ENCODE data around the gene CPA5. TPM values are rescaled to one million over a fixed set of nuclear protein-coding genes. Genes with fewer than 3 reads are reported as not detected.

CPA5 gene
- total RNA-seq, 1 donor from 2014 or later = not detected

DNA sequence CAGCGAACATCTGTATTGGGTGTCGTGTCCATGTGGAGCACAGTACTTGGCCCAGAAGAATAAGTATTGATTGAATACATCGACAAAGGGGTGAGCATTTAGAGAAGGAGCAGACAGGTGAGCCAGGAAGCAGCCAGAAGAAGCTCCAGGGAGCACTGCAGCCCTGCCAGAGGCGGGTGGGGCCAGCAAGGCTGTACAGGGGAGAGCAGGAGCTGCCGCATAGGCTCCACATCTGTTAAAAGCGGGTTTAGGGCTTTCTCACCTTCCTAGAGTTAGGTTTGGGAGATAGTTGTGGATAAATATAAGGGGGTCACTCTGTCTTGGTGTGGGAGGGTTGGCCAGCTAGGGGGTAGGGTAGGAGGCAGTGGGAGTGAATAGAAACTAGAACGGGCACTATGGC lies 34.4 kb downstream of the CPA5 start:
- DNase-seq (ENCODE audit: low read depth) = no peak

DNA sequence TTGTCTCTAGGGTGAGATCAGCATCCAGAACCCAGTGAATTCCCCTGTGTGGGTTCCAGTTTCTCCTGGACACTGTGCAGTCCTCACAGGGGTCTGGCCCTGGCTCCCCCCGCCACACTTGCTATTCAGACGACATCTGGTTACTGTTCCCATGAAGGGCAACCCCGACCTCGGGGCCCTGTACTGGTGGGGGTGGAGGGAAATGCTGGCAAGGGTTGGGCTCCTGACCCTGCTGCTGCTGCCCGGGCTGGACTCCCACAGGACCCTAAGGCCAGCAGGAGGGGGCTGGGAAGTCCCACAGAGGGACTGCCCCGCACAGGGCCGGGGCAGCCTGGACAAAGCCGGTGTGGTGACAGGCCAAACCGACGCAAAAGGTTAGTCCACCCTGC lies 34.9 kb downstream of the CPA5 start:
- no peak for DNase-seq (ENCODE audit: low read depth)

DNA sequence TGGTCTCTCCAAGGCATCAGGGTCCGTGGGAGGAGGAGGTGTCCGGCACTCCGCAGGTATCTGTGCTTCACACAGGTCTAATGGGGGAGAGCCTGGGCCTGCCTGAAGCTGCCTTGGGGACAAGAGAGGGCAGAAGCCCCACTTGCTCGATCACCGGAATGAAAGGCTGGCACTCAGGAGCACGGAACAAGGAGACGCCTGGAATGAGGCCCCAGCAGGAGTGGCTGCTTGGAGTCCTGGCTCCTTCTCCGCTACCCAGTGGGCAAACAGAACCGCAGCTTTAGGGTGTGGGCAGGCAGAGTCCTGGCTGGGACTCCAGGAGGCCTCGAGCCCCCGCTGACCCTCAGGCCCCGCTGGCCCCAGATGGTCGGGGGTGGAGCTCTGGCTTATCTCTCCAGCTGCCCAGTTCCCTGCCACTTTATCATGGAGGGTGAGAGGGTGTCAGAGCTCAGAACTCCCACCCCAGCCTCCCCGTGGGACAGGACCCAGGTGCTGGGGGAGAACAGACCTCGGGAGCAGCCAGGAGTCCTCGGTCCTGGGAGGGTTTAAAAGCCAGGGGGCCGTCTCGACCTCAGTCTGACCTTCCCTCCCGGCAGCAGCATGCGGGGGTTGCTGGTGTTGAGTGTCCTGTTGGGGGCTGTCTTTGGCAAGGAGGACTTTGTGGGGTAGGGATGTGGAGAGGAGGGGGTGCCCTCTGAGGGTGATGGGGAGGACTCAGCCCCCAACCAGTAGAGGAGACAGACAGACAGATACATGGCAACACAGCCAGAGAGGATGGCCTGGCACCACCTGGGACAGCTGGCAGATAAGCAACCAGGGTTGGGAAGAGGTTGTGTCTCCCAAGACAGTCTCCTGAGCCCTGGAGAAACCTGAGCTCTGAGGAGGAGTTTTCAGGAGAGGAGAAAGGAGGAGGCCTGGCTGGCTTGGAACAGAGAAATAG lies 35.6 kb downstream of the CPA5 start, which contains the start of gene CPA1:
CPA1 (plus strand) TSS at position 574 of the 940 bp plus-strand sequence; CDS start at position 601, 27 bp downstream.
- DNase-seq (ENCODE audit: low read depth) = no peak

DNA sequence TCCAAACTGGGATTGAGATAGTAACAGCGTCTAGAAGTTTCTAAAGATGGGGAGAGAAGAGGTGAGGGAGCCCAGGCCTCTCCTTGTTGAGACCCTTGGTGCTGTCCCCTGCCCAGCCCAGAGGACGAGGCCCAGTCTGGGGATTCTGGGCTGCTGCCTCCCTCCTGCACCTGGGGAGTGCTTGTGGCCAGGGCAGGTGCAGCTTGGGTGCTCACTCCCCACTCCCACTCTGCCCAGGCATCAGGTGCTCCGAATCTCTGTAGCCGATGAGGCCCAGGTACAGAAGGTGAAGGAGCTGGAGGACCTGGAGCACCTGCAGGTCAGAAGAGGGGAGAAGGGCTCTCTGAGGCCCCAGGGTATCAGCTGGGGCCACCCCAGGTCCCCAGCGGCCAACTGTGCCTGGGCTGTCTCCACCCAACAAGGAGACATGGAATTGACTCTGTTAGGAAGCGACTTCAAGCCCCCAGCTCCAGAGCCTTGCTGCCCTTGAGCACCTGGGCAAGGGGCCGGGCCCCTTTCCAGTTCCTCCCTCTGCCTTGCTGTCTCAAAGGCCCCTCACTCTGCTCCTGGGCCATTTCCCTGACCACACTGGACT lies 36.3 kb downstream of the CPA5 start:
- no peak for DNase-seq (ENCODE audit: low read depth)

DNA sequence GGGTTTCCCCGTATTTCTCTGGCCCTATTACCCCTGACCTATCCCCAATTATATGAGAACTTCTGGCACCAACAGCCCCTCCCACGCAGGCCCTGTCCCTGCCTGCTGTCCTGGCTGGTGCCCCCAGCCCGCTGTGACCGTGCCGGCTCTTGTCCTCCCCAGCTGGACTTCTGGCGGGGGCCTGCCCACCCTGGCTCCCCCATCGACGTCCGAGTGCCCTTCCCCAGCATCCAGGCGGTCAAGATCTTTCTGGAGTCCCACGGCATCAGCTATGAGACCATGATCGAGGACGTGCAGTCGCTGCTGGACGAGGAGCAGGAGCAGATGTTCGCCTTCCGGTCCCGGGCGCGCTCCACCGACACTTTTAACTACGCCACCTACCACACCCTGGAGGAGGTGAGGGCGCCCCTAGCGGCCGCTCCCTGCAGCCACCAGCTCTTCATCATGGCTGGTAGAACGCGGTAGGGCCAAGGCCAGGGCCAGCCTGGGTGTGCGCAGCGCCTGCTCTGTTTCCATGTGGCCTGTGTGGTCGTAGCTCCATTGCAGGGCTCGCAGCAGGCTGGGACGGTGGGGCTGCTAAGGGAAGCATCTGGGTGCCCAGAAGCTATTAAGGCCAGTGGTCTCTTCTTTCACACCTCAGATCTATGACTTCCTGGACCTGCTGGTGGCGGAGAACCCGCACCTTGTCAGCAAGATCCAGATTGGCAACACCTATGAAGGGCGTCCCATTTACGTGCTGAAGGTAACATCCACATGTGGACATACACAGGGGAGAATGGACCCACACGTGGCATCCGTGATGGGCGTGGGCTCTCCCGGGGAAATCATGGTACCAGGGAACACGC lies 37.1 kb downstream of the CPA5 start:
- DNase-seq (ENCODE audit: low read depth) = no peak

DNA sequence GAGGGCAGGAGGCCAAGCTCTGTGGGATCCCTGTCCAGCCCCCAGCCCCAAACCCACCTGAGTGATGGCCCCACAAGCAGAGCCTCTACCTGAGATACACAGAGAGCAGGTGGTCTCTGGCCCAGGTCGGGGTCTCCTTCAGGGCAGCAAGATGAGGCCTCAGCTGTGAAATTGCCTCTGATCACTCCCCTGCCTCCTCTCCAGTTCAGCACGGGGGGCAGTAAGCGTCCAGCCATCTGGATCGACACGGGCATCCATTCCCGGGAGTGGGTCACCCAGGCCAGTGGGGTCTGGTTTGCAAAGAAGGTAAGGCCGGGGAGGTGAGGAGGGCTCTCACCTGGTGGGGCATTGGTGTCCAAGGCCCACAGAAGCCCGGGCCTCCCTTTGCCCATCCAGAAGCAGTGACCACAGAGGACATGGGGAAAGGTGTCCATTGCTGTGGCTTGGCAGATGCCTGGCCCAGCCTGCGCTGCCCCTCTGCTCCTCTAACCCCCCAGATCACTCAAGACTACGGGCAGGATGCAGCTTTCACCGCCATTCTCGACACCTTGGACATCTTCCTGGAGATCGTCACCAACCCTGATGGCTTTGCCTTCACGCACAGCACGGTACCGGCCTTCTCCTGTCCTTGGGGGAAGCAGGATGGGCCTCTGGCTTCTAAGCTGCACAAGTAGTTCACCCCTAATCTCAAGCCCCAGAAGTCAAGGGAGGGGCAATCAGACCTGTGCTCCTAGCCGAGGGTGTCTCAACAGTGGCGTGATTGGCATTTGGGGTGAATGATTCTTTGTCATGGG lies 38.8 kb downstream of the CPA5 start:
- DNase-seq (ENCODE audit: low read depth) = no peak

DNA sequence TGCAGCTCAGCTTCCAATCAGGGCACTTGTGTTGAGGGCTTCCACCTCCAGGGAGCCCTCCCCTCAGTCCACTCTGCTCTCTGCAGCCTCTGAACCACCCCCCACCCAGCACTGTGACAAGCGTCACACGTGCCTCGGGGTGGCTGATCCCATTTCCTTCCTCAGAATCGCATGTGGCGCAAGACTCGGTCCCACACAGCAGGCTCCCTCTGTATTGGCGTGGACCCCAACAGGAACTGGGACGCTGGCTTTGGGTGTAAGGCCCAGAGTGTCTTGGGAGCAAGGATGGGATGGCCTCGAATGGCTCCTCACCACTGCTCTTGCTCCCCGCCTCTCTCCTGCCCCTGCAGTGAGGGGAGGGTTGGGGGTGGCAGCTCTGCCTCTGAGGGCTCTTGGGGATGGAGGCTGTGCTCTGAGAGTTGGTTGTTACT lies 39.8 kb downstream of the CPA5 start:
- DNase-seq (ENCODE audit: low read depth) = no peak

DNA sequence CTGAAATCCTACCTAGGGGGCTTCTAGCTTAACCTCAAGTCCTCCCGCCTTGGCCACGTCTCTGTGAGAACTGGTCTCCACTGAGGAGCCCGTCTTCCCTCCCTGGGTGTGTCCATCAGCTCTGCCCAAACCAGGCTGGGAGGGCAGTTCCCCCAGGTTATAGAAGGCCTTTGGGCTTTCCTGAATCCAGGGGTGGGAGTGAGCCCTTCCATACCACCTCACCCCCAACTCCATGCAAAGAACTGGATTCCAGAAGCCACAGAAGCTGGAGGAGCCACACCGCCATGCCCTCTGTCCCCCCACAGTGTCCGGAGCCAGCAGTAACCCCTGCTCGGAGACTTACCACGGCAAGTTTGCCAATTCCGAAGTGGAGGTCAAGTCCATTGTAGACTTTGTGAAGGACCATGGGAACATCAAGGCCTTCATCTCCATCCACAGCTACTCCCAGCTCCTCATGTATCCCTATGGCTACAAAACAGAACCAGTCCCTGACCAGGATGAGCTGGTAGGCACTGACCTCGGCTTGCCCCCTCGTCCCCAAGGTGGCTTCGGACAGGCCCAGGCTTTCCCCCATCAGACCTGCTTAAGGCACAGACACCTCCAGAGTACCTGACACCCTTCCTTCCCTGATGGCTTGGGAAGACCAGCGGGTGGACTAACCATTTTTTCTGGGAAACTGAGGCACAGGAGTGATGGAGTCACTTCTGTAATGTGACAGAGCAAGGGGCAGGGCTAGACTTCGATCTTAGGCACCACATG lies 40.4 kb downstream of the CPA5 start:
- DNase-seq (ENCODE audit: low read depth) = no peak

DNA sequence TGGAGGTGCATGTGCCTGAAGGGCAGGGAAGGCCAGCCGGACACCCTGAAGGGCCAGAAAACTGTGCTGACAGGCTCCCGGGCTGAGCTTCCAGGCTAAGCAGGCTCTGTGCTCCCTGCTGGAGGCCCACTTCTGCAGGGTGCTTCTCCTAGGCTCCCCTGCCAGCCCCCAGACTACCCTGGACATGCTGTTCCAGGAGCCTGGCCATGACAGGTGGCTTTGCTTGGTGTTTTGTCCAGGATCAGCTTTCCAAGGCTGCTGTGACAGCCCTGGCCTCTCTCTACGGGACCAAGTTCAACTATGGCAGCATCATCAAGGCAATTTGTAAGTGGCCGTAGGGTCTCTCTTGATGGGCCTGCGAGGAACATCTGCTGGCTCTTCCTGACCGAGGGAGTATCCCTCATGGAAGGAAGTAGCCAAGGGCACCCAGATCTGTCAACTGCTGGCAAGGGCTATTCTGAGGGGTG lies 41.0 kb downstream of the CPA5 start:
- no peak for DNase-seq (ENCODE audit: low read depth)

DNA sequence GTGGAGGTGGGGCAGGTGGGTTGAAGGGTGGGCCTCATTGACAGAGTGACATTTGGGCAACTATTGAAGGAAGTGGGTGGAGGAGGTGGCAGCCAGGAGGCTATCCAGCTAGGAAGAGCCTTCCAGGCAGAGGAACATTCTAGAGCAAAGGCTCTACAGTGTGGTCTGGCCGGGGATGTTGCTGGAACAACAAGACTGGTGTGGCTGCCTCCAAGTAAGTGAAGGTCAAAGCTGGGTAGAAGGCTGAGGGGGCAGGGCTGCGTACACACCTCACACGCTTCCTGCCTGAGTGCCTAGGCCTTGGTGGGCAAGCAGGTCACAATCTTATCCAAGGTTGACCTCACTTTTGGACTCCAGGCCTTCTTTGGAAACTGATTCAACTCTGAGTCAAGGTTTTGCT lies 42.3 kb downstream of the CPA5 start:
- peak; percentile 32 for DNase-seq (ENCODE audit: low read depth)

DNA sequence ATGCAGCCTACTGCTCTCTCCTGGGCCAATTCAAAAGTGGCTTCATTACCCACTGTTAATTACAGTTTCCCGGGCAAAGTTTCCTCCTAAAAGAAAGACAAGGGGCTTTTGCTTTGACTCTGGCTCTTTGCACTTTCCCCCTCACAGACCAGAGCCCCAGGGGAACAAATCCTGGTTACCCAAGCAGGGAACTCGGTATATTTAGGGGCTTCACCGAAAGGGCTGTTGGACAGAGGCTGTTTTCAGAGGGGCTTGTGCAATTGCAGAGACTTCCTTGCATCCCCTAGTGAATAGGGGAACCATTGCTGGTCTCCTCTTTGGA lies 42.7 kb downstream of the CPA5 start:
- DNase-seq (ENCODE audit: low read depth) = no peak

DNA sequence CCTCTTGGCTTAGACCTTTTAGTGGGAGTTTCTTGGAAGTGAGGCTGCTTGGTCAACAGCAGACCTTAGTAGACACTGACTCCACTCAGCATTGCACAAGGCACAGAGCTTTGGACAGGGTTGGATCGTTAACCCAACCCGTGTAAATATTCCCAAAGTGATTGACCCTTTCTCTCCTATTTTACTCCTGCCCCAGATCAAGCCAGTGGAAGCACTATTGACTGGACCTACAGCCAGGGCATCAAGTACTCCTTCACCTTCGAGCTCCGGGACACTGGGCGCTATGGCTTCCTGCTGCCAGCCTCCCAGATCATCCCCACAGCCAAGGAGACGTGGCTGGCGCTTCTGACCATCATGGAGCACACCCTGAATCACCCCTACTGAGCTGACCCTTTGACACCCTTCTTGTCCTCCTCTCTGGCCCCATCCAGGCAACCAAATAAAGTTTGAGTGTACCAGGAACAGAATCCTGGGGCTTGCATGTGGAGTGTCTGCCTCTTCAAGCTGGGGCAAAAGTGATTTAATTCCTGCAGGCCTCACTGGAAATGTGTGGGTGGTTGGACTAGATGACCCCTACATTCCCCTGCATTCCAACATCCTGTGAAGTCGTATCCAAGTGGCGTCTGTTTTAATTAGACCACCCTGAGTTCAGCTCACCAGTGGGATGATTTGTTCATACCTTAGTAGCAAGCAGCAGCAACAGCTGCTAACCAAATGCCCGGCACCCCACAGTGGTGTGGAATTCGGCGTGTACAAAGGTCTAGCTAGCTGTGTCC lies 43.2 kb downstream of the CPA5 start:
- DNase-seq (ENCODE audit: low read depth) = peak; percentile 46

DNA sequence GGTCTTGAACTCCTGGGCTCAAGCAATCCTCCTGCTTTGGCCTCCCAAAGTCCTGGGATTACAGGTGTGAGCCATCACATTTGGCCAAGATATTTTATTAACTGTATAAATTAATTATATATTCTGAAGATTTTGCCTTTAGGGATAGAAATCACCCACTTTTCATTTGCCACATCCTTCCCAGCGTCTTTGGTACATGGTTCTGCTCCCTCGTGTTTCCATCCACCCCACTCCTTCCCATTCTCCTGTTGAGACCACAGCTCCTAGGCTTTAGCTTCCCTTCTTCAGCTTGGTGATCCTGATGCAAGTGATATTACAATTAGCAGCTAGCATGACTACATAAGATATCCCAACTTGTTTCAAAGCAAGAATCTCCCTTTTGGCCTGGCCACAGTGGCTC lies 44.1 kb downstream of the CPA5 start:
- no peak for DNase-seq (ENCODE audit: low read depth)

DNA sequence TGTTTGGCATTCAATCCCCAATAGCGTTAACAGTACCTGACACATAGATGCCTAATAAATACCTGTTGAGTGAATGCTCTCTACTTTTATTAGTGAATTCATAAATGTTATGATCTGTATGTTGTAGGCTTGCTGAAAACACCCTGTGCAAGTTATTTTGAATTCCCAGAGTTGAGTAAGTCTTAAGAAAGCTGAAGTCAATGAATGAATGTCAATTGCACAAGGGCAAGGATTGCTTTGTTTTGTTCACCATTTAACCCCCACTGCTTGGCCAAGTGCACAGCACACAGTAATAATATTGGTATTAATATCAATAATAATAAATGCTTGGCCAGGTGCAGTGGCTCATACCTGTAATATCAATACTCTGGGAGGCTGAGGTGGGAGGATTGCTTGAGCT lies 45.9 kb downstream of the CPA5 start:
- no peak for DNase-seq (ENCODE audit: low read depth)

DNA sequence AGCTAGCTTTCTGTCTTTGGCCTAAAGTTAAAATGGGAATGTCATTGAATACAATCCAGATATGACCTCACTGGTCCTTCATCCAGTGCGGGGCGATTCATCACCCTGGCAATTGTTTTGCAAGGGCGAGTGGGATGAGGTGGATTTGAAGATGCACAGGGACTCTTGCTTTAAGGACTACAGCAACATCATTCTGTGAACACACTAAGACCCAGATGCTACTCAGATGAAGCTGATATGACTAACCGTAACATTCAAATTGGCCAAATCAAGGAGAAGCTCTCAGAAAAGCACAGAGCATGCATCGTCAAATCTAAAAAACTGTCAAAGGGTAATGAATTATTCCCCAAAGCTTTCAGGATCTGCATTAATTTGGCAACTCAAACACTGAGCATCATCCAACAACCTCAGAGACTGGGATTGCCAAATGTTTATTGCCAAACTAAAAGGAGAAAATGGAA lies 48.5 kb downstream of the CPA5 start:
- DNase-seq (ENCODE audit: low read depth) = no peak

DNA sequence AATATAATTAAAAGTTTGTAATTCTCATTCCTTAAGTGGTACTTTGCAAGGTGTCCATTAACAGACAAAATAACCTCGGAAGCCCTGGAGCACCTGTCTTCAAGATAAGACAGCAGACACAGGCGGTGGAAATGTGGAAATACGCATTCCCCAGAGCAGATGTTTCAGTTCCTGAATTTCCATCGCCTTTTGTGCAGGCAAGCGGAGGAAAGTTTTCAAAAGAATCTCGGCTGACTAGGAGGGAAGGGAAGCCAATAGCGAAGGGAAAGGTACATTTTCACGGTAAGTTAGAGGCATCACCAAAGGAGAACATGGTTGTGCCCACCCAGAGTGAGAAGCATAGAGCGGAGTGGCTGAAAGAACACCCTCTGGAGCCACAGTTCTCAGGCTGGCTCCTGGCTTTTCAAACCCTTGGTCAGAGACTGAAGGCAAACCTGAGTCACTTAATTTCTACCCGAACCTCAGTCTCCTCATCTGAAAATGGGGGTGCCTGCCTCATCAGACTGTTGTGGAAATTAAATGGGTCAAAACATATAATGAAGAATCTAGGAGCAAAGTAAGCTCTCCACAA lies 49.3 kb downstream of the CPA5 start:
- DNase-seq (ENCODE audit: low read depth) = no peak

DNA sequence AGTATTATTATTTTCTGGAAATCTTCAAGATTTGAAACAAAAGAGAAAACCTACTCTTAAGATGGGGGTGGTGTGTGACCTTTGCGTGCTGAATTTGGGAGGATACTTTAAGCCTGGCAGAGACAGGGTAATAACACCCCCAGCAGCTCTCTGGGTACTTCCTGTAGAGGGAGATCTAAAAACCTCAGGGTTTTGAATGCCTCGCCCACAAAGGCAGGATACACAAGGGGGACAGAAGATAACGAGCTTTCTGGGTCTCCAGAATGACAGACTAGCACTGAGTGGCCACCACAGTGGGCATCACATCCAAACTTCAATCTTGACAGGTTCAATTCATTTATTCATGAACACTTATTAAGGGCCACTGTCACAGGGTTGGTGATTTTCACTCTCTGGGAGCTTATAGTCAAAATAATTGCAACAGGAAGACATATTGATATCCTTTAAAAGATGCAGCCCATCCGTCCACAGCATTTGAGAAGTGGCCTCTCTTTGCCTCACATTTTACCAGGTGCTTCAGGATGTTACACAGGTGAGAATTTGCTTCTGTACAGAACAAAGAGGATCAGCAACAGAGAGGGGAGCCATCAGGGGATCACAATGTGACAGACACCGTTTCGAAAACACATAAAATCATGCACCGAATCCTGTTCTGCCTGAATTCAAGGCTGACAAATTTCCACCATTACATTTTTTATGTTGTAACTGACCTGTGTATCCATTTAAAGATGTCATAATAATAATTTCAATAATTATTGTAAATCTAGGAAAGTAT lies 50.0 kb downstream of the CPA5 start:
- DNase-seq (ENCODE audit: low read depth) = no peak

DNA sequence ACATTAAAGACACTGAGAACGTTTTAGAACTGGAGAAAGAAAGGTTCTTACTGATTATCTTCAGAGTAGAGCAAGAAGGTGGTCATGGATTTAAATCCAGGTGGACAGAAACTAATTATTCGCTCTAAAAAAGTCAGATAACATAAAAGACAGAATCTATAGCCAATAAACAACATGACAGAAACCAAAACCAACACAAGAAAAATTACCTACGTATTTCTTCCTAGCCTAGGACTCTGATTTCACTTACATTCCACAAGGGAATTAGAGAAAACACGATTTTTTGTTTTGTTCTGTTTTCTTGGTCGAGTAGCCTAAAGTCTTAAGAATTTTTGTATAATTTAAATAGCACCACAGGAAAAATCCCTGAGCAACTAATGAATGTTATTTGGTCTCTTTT lies 50.8 kb downstream of the CPA5 start:
- DNase-seq (ENCODE audit: low read depth) = no peak

DNA sequence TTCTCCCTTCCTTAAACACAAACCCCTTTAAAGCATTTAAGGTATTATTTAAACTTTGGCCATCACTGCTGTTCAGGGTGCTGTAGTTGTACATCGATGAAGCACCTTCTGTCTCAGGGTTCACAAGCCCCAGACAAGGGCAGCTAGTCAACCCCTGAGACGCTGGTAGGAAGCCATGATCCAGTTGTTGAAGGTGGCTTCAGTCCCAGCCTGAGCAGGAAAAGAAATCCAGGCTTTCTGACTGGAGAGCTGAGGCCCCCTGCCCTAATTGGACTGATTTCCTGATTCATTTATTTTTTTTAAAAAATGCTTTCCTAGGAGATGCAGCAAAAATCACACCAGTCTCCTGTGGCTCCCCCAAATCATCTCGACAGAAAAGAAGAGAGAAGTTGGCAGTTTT lies 51.5 kb downstream of the CPA5 start:
- no peak for DNase-seq (ENCODE audit: low read depth)
